Esophagus squamous epithelium (tissue), 5 donors: ENCODE data around the gene BMPER. TPM values are rescaled to one million over a fixed set of nuclear protein-coding genes. Genes with fewer than 3 reads are reported as not detected.
"Not testable (repeated sequence)": the region's sequence is repeated elsewhere in the genome, so short reads cannot be mapped to it uniquely, and the experiment has no call there.

Experiments used
- DNase-seq: peaks from one replicate; lab custom pipeline; 2025; lab: John Stamatoyannopoulos, UW
- H3K27ac ChIP-seq, 4 donors: fragments of 200-600 bp; sonication (generic); one replicate each; pipeline ENCODE4 v1.5.1; 2016 to 2019; ENCODE audit warnings: mild to moderate bottlenecking in 1 of 4
- H3K27me3 ChIP-seq, 4 donors: fragments of 200-600 bp; sonication (generic); 1 replicate in 3 of 4; 2 replicates in 1 of 4; pipeline versions ENCODE4 v1.5.1 to v1.6.0; 2017 to 2021; ENCODE audit warnings: antibody characterized with exemption in 1 of 4
- H3K36me3 ChIP-seq, 3 donors: fragments of 200-600 bp; sonication (generic); one replicate each; pipeline ENCODE4 v1.5.1; 2016 to 2019
- H3K4me1 ChIP-seq, 3 donors: fragments of 200-600 bp; sonication (generic); one replicate each; pipeline ENCODE4 v1.5.1; 2017 to 2019
- H3K4me3 ChIP-seq, 4 donors: fragments of 200-600 bp; sonication (generic); 1 replicate in 3 of 4; 2 replicates in 1 of 4; pipeline ENCODE4 v1.5.1; 2016 to 2019; ENCODE audit warnings: mild to moderate bottlenecking in 2 of 4, moderate library complexity in 1 of 4
- H3K9me3 ChIP-seq, 3 donors: fragments of 200-600 bp; sonication (generic); one replicate each; pipeline ENCODE4 v1.5.1; 2016 to 2019
- POLR2A ChIP-seq, 4 donors: fragments of 450-650 bp; IDR thresholded peaks; one replicate each; pipeline ENCODE4 v1.6.1; 2017; ENCODE audit warnings: antibody characterized with exemption in 4 of 4, mild to moderate bottlenecking in 4 of 4, moderate library complexity in 3 of 4
- WGBS, 2 donors: methylation state at CpG; one replicate each; pipeline ENCODE4 v1.1.5; 2018; 5-methylcytosine and 5-hydroxymethylcytosine counted together
- intact Hi-C: fragments of 100-400 bp; cut with DNase I; formaldehyde crosslinking; loops from one replicate; pipeline ENCODE4 v1.15.0; 2022
- total RNA-seq, 4 donors: library from RNA; depleted of rRNA; stranded (reverse); fragments of >200 nt; gene quantifications; one replicate each; pipeline ENCODE4 v1.1.0, GENCODE V29; 2016
- TF ChIP-seq, protein P1 (sequence below), 6 experiments: fragments of 450-650 bp in 4 of 6; fragments of 200-600 bp in 2 of 6; sonication (generic) in 2 of 6; IDR thresholded peaks; one replicate each; pipeline ENCODE4 v1.5.1; 2016 to 2019; ENCODE audit warnings: antibody characterized with exemption in 6 of 6, mild to moderate bottlenecking in 4 of 6, moderate library complexity in 4 of 6
- donor health status: DM: yes; HTN: yes; CAD: no.

BMPER gene
- total RNA-seq, 4 donors from 2014 or later: 0.11 to 0.76 (median 0.34) TPM

DNA sequence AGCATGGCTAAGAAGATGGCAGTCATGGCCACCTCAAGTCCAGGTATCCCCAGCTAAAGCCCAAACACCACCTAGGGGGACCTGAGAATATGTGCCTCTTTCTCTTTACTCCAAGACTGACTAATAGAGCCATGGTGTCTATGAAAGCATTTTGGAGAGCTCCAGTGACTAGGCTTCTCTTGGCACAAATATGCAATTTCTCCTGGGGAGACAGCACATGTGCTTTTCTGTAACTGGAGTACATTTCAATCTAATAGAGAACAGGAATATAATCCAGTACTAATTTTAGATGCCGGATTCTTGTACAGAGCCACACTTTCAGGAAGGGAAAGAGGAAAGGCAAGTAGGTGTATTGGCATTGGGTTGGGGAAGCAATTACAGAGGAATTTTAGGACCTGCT, 260.1 kb downstream of the BMPER start:
- TF ChIP-seq POLR2A (IDR thresholded peaks at IDR 0.05): no peak
- TF ChIP-seq, protein P1, sequence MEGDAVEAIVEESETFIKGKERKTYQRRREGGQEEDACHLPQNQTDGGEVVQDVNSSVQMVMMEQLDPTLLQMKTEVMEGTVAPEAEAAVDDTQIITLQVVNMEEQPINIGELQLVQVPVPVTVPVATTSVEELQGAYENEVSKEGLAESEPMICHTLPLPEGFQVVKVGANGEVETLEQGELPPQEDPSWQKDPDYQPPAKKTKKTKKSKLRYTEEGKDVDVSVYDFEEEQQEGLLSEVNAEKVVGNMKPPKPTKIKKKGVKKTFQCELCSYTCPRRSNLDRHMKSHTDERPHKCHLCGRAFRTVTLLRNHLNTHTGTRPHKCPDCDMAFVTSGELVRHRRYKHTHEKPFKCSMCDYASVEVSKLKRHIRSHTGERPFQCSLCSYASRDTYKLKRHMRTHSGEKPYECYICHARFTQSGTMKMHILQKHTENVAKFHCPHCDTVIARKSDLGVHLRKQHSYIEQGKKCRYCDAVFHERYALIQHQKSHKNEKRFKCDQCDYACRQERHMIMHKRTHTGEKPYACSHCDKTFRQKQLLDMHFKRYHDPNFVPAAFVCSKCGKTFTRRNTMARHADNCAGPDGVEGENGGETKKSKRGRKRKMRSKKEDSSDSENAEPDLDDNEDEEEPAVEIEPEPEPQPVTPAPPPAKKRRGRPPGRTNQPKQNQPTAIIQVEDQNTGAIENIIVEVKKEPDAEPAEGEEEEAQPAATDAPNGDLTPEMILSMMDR (IDR thresholded peaks at IDR 0.05): no peak
- DNase-seq: no peak
- no peaks in the 10 kb centered on the region for H3K4me1 ChIP-seq
- intact Hi-C loops: no loop called here
- H3K36me3 ChIP-seq: no peaks in the 10 kb centered on the region
- no peaks in the 10 kb centered on the region for H3K27me3 ChIP-seq
- 60 to 100% methylated on average over 1 of the region's 1 CpG for WGBS, 2 donors
- H3K9me3 ChIP-seq: no peaks in the 10 kb centered on the region
- no peak overlapping the region for H3K4me3 ChIP-seq
- no peak overlapping the region for H3K27ac ChIP-seq

- no peaks in the 10 kb centered on the region for H3K9me3 ChIP-seq
- no peaks in the 10 kb centered on the region for H3K4me1 ChIP-seq
- H3K36me3 ChIP-seq: no peaks in the 10 kb centered on the region
- DNase-seq: no peak
- TF ChIP-seq, protein P1 (IDR thresholded peaks at IDR 0.05): peak in 4 of 6 experiments; percentile 8 to 47 (median 34)
- no peak for TF ChIP-seq POLR2A (IDR thresholded peaks at IDR 0.05)
- intact Hi-C loops: no loop called here
- no peak overlapping the region for H3K4me3 ChIP-seq
- no peak overlapping the region for H3K27ac ChIP-seq
- no peaks in the 10 kb centered on the region for H3K27me3 ChIP-seq
- WGBS, 2 donors: 74 to 97% methylated on average over 3 of the region's 3 CpGs
Measured at GRCh38 chr7:34165927-34166550, 260.7 kb downstream of the BMPER start.

- WGBS, 2 donors: 66 to 74% methylated on average over 7 to 8 of the region's 8 CpGs
- DNase-seq: no peak
- no peaks in the 10 kb centered on the region for H3K9me3 ChIP-seq
- no peak overlapping the region for H3K4me3 ChIP-seq
- H3K4me1 ChIP-seq: no peaks in the 10 kb centered on the region
- no peaks in the 10 kb centered on the region for H3K36me3 ChIP-seq
- no peak overlapping the region for H3K27ac ChIP-seq
- no peaks in the 10 kb centered on the region for H3K27me3 ChIP-seq
- intact Hi-C loops: no loop called here
- TF ChIP-seq, protein P1 (IDR thresholded peaks at IDR 0.05): no peak
- no peak for TF ChIP-seq POLR2A (IDR thresholded peaks at IDR 0.05)
Measured at GRCh38 chr7:34168013-34168412, 262.7 kb downstream of the BMPER start.

- H3K36me3 ChIP-seq, H3K27me3 ChIP-seq, H3K27ac ChIP-seq, intact Hi-C loops, DNase-seq, H3K4me3 ChIP-seq, H3K9me3 ChIP-seq, H3K4me1 ChIP-seq: not testable (repeated sequence)
- WGBS, 2 donors: 94% methylated on average over 15 to 19 of the region's 32 CpGs
Measured at GRCh38 chr7:34174688-34175616, 269.6 kb downstream of the BMPER start.

- intact Hi-C loops: no loop called here
- 46 to 59% methylated on average over 3 of the region's 3 CpGs for WGBS, 2 donors
- Histone ChIP-seq H3K27ac (no peak overlapping the region), H3K9me3 (no peaks in the 10 kb centered on the region), H3K36me3 (no peaks in the 10 kb centered on the region), H3K4me3 (no peak overlapping the region), H3K27me3 (no peaks in the 10 kb centered on the region), H3K4me1 (no peaks in the 10 kb centered on the region)
- DNase-seq: no peak
- TF ChIP-seq, protein P1 (IDR thresholded peaks at IDR 0.05): no peak
- no peak for TF ChIP-seq POLR2A (IDR thresholded peaks at IDR 0.05)
Measured at GRCh38 chr7:34175837-34176236, 270.5 kb downstream of the BMPER start.
